IMR-90 (cell line): ENCODE measurements around the gene PTH1R. TPM values are rescaled to one million over a fixed set of nuclear protein-coding genes. Genes with fewer than 3 reads are reported as not detected.

Experiments
- ATAC-seq: fragments of 200-7000 bp; cut with Tn5 transposase; 2 replicates; pipeline ENCODE4 v1.9.1; 2020; ENCODE audit warnings: low read depth, mild to moderate bottlenecking, moderate library complexity
- BruUV-seq: library from RNA; stranded (reverse); fragments of 400-500 nt; replicated peaks from 2 replicates; lab custom pipeline; 2021; lab: Mats Ljungman, UMichigan
- CTCF ChIA-PET: fragments of 300-600 bp; formaldehyde crosslinking; extraction: SDS; loops from one replicate; lab custom pipeline; 2021; ENCODE audit warnings: antibody characterized with exemption; lab: Yijun Ruan, JAX
- POLR2A ChIA-PET: fragments of 300-600 bp; sonication (Branson Sonifier 250); formaldehyde crosslinking; loops from one replicate; lab custom pipeline; 2022; ENCODE audit warnings: antibody characterized with exemption; ENCODE audit not compliant: unreplicated experiment; lab: Charles Lee
- DNase-seq: peaks from one replicate; pipeline ENCODE4 v3.0.0; 2013
- H2AFZ ChIP-seq: replicated peaks from 2 replicates; pipeline ENCODE3; 2013; ENCODE audit warnings: low read length, mild to moderate bottlenecking; ENCODE audit not compliant: poor library complexity
- H2AK5ac ChIP-seq: 2 replicates; pipeline ENCODE4 v1.6.1; 2013; ENCODE audit warnings: low read depth, low read length, inconsistent platforms
- H2AK9ac ChIP-seq: replicated peaks from 2 replicates; pipeline ENCODE3; 2013; ENCODE audit warnings: mild to moderate bottlenecking, low read depth, low read length, moderate library complexity; ENCODE audit not compliant: poor library complexity
- H2BK120ac ChIP-seq: 2 replicates; pipeline ENCODE4 v1.6.1; 2013; ENCODE audit warnings: low read depth, low read length, inconsistent platforms
- H2BK15ac ChIP-seq: 3 replicates; pipeline ENCODE4 v1.6.1; 2013; ENCODE audit warnings: low read depth, low read length, inconsistent platforms
- H2BK20ac ChIP-seq: 2 replicates; pipeline ENCODE4 v1.6.1; 2013; ENCODE audit warnings: low read depth, mild to moderate bottlenecking, inconsistent platforms, low read length, moderate library complexity
- H2BK5ac ChIP-seq: 2 replicates; pipeline ENCODE4 v1.6.1; 2013; ENCODE audit warnings: mild to moderate bottlenecking, low read depth, low read length, inconsistent platforms; ENCODE audit not compliant: poor library complexity, severe bottlenecking
- H3K14ac ChIP-seq: replicated peaks from 2 replicates; pipeline ENCODE4 v1.6.1; 2013; ENCODE audit warnings: low read depth, low read length, inconsistent platforms
- H3K18ac ChIP-seq: 2 replicates; pipeline ENCODE4 v1.6.1; 2013; ENCODE audit warnings: low read depth, low read length, control low read depth
- H3K23ac ChIP-seq: 2 replicates; pipeline ENCODE4 v1.6.1; 2013; ENCODE audit warnings: low read depth, low read length, inconsistent platforms
- H3K27ac ChIP-seq: 2 replicates; pipeline ENCODE4 v1.5.1; 2013; ENCODE audit warnings: mild to moderate bottlenecking, control low read depth, low read length; ENCODE audit not compliant: insufficient read depth
- H3K27me3 ChIP-seq: 2 replicates; pipeline ENCODE4 v1.6.1; 2013; ENCODE audit warnings: low read length; ENCODE audit not compliant: control insufficient read depth, insufficient read depth
- H3K36me3 ChIP-seq: 2 replicates; pipeline ENCODE4 v1.6.1; 2013; ENCODE audit warnings: low read length, mixed read lengths; ENCODE audit not compliant: control insufficient read depth, insufficient read depth
- H3K4ac ChIP-seq: 2 replicates; pipeline ENCODE4 v1.6.1; 2013; ENCODE audit warnings: low read depth, low read length, inconsistent platforms
- H3K4me1 ChIP-seq: 2 replicates; pipeline ENCODE4 v1.6.1; 2013; ENCODE audit warnings: low read length, mixed read lengths; ENCODE audit not compliant: control insufficient read depth, insufficient read depth
- H3K4me2 ChIP-seq: 2 replicates; pipeline ENCODE4 v1.6.1; 2013; ENCODE audit warnings: low read depth, mild to moderate bottlenecking, control low read depth, low read length, moderate library complexity
- H3K4me3 ChIP-seq: 2 replicates; pipeline ENCODE4 v1.5.1; 2013; ENCODE audit warnings: low read depth, mild to moderate bottlenecking, control low read depth, low read length, moderate library complexity; ENCODE audit not compliant: insufficient read depth
- H3K56ac ChIP-seq: 2 replicates; pipeline ENCODE4 v1.6.1; 2013; ENCODE audit warnings: low read length, inconsistent platforms; ENCODE audit not compliant: insufficient read depth; ENCODE audit errors: extremely low read depth
- H3K79me1 ChIP-seq, 2 experiments: 2 replicates each; pipeline ENCODE4 v1.6.1; 2013; ENCODE audit warnings: low read length in 2 of 2, inconsistent platforms in 1 of 2, low read depth in 1 of 2
- H3K9ac ChIP-seq: 2 replicates; pipeline ENCODE4 v1.6.1; 2013; ENCODE audit warnings: low read depth, low read length, control low read depth
- H3K9me1 ChIP-seq: 2 replicates; pipeline ENCODE4 v1.6.1; 2013; ENCODE audit warnings: low read length, inconsistent platforms; ENCODE audit not compliant: insufficient read depth
- H3K9me3 ChIP-seq: 2 replicates; pipeline ENCODE4 v1.6.1; 2013; ENCODE audit warnings: low read length; ENCODE audit not compliant: control insufficient read depth, insufficient read depth
- H4K20me1 ChIP-seq: 2 replicates; pipeline ENCODE4 v1.6.1; 2013; ENCODE audit warnings: low read length, inconsistent platforms; ENCODE audit not compliant: insufficient read depth
- H4K5ac ChIP-seq: 2 replicates; pipeline ENCODE4 v1.6.1; 2013; ENCODE audit warnings: mild to moderate bottlenecking, low read depth, low read length, control low read depth
- H4K8ac ChIP-seq, 2 experiments: 2 replicates each; pipeline ENCODE4 v1.6.1; 2013; ENCODE audit warnings: low read depth in 2 of 2, low read length in 2 of 2, control low read depth in 1 of 2, inconsistent platforms in 1 of 2
- H4K91ac ChIP-seq: 2 replicates; pipeline ENCODE4 v1.6.1; 2013; ENCODE audit warnings: low read depth, low read length, inconsistent platforms; ENCODE audit not compliant: insufficient read depth
- MAFK ChIP-seq: IDR thresholded peaks from 2 replicates; pipeline ENCODE4 v1.6.1; 2012; ENCODE audit warnings: low read depth, low read length, improper control_type of control experiment
- POLR2A ChIP-seq: IDR thresholded peaks from 2 replicates; pipeline ENCODE4 v1.6.1; 2012; ENCODE audit warnings: mild to moderate bottlenecking, low read depth, low read length
- RCOR1 ChIP-seq: IDR thresholded peaks from 2 replicates; pipeline ENCODE4 v1.6.1; 2012; ENCODE audit warnings: mild to moderate bottlenecking, low read length, improper control_type of control experiment; ENCODE audit not compliant: insufficient replicate concordance
- WGBS, 2 experiments: methylation state at CpG; one replicate each; pipeline versions ENCODE4 v1.1.5 to v1.1.7; 2013; ENCODE audit warnings: missing lambda C conversion rate in 2 of 2; ENCODE audit not compliant: insufficient read length in 1 of 2; ENCODE audit errors: extremely low coverage in 2 of 2; 5-methylcytosine and 5-hydroxymethylcytosine counted together
- dilution Hi-C: fragments of 300-500 bp; cut with HindIII; formaldehyde crosslinking; loops from one replicate; pipeline ENCODE4 v1.14.3; 2018; ENCODE audit warnings: low sequenced_read_pairs; ENCODE audit not compliant: unreplicated experiment
- in situ Hi-C: fragments of 300-500 bp; cut with MboI; formaldehyde crosslinking; loops from 3 replicates; pipeline ENCODE4 v1.14.3; 2019; ENCODE audit warnings: low sequenced_read_pairs, inconsistent platforms, mixed read lengths
- intact Hi-C: fragments of 100-400 bp; cut with micrococcal nuclease; formaldehyde crosslinking; loops from 2 replicates; pipeline ENCODE4 v1.10.0; 2022
- polyA plus RNA-seq, 3 experiments: library from polyadenylated mRNA; depleted of rRNA; stranded (reverse); fragments of >200 nt; gene quantifications; 2 replicates each; pipeline ENCODE4 v1.2.3, GENCODE V29; 2012; ENCODE audit warnings: low replicate concordance in 1 of 3
- total RNA-seq: library from RNA; depleted of rRNA; stranded (reverse); fragments of >200 nt; gene quantifications from 2 replicates; pipeline ENCODE4 v1.2.3, GENCODE V29; 2012
- TF ChIP-seq, protein P1 (sequence below): fragments of 150-350 bp; IDR thresholded peaks from 2 replicates; pipeline ENCODE4 v1.6.1; 2017; ENCODE audit warnings: mild to moderate bottlenecking, antibody characterized with exemption, low read length, low read depth

Gene PTH1R
- total and polyA plus RNA-seq, 2 of the 4 experiments (the other 2 are of a cell fraction) = 0.15 to 0.18 TPM

- Histone ChIP-seq H2BK120ac (no peak overlapping the region), H3K9ac (no peak overlapping the region), H3K14ac (no peak overlapping the region; the same call in 1 of the 2 replicates), H3K18ac (no peak overlapping the region), H4K91ac (no peak overlapping the region), H3K4me1 (peaks cover 30% of the 10 kb centered on the region), H3K27ac (no peak overlapping the region), H4K20me1 (peaks cover 35% of the 10 kb centered on the region), H2AK9ac (no peak overlapping the region), H2BK5ac (no peak overlapping the region), H2BK20ac (no peak overlapping the region), H4K5ac (no peak overlapping the region), H2AFZ (no peak overlapping the region), H3K4me2 (no peak overlapping the region), H3K9me1 (peaks cover 26% of the 10 kb centered on the region), H3K9me3 (no peaks in the 10 kb centered on the region), H2BK15ac (no peak overlapping the region), H3K36me3 (peaks cover 19% of the 10 kb centered on the region), H2AK5ac (no peak overlapping the region), H3K79me1 (peaks cover 32 to 80% of the 10 kb centered on the region in 2 experiments), H3K23ac (peak overlapping the region; percentile 46; the same call in 1 of the 2 replicates), H3K56ac (no peak overlapping the region), H4K8ac (no peak overlapping the region), H3K27me3 (no peaks in the 10 kb centered on the region), H3K4ac (no peak overlapping the region; the same call in 1 of the 2 replicates), H3K4me3 (no peak overlapping the region)
- DNase-seq (no peak), ATAC-seq (no peak)
- CTCF ChIA-PET = interaction anchor here (0.7 kb wide), 1 partner anchor 51 kb away, joined by 3 read pairs; no protein-coding TSS in a partner anchor
- dilution Hi-C loops (no loop called here), in situ Hi-C loops (no loop called here), intact Hi-C loops (no loop called here)
- no TSS peak for BruUV-seq
- POLR2A ChIA-PET = no interaction called here
- TF ChIP-seq, protein P1, sequence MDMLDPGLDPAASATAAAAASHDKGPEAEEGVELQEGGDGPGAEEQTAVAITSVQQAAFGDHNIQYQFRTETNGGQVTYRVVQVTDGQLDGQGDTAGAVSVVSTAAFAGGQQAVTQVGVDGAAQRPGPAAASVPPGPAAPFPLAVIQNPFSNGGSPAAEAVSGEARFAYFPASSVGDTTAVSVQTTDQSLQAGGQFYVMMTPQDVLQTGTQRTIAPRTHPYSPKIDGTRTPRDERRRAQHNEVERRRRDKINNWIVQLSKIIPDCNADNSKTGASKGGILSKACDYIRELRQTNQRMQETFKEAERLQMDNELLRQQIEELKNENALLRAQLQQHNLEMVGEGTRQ = no peak
- TF ChIP-seq POLR2A = no peak
- TF ChIP-seq RCOR1 = no peak
- no peak for TF ChIP-seq MAFK
- 100% methylated on average over 2 of the region's 2 CpGs; no CpG with 5 or more reads in 1 of the 2 experiments for WGBS, 2 experiments
Measured at GRCh38 chr3:46929324-46929723, 51.8 kb downstream of the PTH1R start.
